Hematopoietic multipotent progenitor cell (in vitro differentiated cells): ENCODE results near the gene ZNF331. TPM values are rescaled to one million over a fixed set of nuclear protein-coding genes. Genes with fewer than 3 reads are reported as not detected.
"Not testable (repeated sequence)": the region's sequence is repeated elsewhere in the genome, so short reads cannot be mapped to it uniquely, and the experiment has no call there.

Experiments used
- DNase-seq, 3 donors: peaks; one replicate each; pipeline ENCODE4 v3.0.0-alpha.2; 2011 to 2015; ENCODE audit warnings: low read depth in 2 of 3, low spot score in 2 of 3
- total RNA-seq: library from RNA; depleted of rRNA; stranded (reverse); fragments of >200 nt; gene quantifications from one replicate; pipeline ENCODE4 v1.2.3, GENCODE V29; 2012

ZNF331 gene
- 12.4 TPM for total RNA-seq

DNA sequence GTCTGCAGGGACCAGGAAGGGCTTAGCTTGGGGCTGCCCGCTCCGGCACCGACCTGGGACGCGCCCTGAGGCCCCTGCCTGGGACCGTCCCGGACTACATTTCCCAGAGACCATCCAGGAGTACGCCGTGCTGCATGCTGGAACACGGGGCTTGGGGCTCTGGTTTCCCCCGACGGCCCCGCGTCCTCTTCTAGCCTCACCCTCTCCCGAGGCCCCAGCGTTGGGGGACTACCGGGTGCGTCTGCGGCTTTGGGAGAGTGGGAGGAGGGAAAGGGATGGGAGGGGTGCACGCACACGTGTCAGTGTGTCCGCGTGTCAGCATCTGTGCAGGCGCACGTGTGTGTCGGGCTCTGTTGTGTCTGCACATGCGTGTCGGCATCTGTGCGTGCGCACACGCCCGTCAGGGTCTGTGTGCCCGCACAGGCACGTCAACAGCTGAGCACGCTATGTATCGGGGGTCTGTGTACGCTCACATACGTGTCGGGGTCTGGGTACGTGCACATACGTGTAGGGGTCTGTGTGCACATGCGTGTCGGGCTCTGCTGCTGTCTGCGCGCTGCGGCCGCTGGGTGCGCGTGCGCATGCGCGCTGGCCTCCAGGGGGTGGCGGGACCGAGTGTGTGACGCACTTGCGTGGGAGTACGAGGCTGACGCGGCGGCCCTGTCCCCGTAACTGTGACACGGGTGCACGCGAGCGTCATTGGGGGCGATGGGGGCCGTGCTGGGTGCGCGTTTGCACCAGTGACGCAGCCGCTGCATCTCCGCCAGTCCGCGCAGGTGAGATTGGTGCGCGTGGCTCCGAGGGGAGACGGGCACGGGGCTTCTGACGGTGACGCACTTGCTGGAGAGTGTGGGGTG, at the start of gene ZNF331:
TSS of gene ZNF331 (plus strand) at position 625 of the 857 bp plus-strand sequence. CDS start 31,232 bp downstream, outside the sequence.
- peak; percentile 81 to 82 (median 82) for DNase-seq

DNA sequence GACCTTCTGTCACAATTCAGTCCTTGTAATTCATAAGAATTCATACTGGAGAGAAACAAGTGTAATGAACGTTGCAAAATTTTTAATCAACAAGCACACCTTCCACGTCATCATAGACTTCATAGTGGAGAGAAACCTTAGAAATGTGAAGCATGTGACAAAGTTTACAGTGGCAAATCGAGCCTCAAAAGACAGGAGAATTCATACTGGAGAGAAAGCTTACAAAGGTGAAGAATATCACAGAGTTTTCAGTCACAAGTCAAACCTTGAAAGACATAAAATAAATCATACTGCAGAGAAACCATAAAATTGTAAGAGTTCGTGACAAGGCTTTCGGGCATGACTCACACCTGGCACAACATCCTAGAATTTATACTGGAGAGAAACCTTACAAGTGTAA, 45.8 kb upstream of the ZNF331 start:
- DNase-seq: no peak

- not testable (repeated sequence) for DNase-seq
These were observed 40.5 kb upstream of the ZNF331 start for GRCh38 chr19:53497311-53498023.

- DNase-seq: not testable (repeated sequence)
These were observed 39.9 kb upstream of the ZNF331 start for GRCh38 chr19:53498024-53498395.

DNA sequence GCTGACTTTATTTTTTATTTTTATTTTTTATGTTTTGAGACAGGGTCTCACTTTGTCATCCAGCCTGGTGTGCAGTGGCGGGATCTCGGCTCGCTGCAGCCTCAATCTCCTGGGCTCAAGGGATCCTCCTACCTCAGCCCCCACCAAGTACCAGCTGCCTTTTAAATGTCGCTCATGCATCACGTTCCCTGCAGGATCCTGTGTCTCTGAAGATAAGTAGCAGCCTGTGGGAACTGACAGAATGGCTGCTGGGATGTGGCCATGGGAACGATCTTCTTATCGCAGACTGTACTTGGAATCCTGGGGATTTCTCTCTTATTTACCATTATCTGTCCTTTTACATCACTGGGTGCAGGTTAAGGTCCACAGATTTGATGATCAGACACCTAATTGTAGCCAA, 34.8 kb upstream of the ZNF331 start:
- DNase-seq: not testable (repeated sequence)

- DNase-seq: not testable (repeated sequence)
These were observed 34.1 kb upstream of the ZNF331 start for GRCh38 chr19:53503671-53504364.

GRCh38 chr19:53504365-53504703, 33.6 kb upstream of the ZNF331 start:
- DNase-seq: peak in 1 of 3 donors; percentile 15

- DNase-seq: no peak
These were observed 33.1 kb upstream of the ZNF331 start for GRCh38 chr19:53504885-53505284.

DNA sequence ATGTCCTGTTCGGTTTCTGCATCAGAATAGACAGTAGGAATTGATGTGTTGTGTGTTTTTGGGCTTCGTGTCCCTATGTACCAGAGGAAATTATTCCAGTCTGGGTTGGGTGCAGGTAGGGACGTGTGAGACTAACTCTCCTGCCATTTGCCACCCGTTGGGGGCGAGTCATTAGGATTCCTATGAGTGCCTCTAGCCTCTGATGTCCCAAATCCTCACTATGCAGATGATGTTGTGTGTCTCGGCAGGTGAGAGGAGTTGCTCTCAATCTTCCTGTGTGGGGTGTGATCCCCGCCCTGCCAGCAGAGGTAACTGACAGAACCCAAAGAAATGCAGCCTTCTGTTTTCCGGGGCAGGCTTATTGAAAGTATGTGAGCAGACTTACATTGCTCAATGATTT, 31.2 kb upstream of the ZNF331 start:
- no peak for DNase-seq

GRCh38 chr19:53507523-53508442, 30.2 kb upstream of the ZNF331 start:
- DNase-seq: no peak

DNA sequence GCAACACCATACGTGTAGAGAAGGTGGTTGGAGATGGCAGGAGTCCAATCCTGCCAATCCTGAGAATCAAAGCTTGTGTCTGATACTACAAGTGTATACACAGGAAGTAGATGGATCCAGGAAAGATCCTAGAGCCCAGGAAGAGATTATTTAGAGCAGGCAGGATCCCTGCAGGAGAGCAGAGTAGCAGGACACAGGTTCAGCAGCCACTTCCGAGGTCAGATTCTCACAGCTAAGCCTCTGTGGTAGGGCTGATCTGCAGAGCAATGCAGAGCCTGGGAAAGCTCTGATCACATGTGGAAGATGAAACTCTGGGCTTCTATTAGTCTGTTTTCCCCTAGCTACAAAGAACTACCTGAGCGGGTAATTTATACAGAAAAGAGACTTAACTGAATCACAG, 28.5 kb upstream of the ZNF331 start:
- no peak for DNase-seq

- no peak for DNase-seq
These were observed 28.1 kb upstream of the ZNF331 start for GRCh38 chr19:53509845-53510244.

DNA sequence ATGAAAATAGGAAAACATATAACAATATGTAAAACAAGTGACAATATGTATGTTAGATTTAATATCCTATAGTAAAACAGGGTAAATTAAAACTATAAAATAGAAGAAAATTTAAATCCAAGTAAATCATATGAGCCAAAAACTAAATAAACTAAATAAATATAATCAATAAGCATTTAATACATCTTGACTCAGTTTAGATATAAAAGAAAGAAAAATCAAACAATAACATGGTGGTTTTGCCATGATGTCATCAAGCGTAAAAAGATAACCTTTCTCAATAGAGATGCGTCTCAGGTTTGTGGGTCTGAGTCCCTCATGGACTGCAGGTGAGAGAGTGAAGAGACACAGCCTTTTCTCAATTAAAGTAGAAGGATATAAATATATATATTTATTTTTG, 26.6 kb upstream of the ZNF331 start:
- no peak for DNase-seq

- peak in 2 of 3 donors; percentile 65 to 84 for DNase-seq
These were observed 26.0 kb upstream of the ZNF331 start for GRCh38 chr19:53511933-53512374.

GRCh38 chr19:53515047-53515446, 22.9 kb upstream of the ZNF331 start:
- not testable (repeated sequence) for DNase-seq

DNA sequence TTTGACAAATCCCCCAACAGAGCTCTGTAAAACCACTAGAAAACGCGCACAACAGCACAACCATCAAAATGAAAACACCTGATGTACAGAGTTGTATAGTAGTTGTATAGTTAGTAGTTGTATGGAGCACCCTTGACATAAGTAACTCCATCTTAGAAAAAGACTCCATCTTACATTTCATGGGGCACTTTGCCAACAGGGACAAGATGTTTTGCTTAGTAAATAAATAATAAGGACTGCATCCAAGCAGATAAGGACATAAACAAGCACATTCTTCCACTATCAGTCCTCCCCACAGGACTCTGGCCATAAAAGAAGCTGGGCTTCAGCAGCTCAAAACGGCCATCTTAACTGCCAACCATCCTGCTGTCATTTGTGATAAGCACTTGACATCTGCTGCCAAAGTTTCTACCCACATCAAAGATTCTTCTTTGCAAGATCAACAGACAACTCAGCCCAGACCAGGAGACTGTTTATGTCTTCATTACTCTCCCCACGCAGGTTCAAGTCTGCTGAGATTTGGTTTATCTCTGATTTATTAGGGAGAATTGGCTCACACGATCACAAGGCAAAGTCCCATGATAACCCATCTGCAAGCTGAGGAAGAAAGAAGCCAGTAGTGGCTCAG, 20.7 kb upstream of the ZNF331 start:
- DNase-seq: no peak

GRCh38 chr19:53518121-53518520, 19.8 kb upstream of the ZNF331 start:
- no peak for DNase-seq

DNA sequence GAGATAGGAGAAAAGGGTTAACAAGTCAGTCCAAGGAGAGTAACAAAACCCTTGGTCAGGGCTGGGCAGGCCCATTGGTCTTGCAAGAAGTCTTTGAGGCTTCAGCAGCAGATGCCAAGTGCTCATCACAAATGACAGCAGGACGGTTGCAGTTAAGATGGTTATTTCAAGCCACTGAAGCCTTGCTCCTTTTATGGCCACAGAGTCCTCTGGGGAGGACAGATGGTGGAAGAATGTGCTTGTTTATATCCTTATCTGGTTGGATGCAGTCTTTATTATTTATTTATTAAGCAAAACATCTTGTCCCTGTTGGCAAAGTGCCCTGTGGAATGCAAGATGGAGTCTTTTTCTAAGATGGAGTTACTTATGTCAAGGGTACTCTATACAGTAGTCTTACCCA, 19.2 kb upstream of the ZNF331 start:
- DNase-seq: no peak

- no peak for DNase-seq
These were observed 18.5 kb upstream of the ZNF331 start for GRCh38 chr19:53519446-53519845.

DNA sequence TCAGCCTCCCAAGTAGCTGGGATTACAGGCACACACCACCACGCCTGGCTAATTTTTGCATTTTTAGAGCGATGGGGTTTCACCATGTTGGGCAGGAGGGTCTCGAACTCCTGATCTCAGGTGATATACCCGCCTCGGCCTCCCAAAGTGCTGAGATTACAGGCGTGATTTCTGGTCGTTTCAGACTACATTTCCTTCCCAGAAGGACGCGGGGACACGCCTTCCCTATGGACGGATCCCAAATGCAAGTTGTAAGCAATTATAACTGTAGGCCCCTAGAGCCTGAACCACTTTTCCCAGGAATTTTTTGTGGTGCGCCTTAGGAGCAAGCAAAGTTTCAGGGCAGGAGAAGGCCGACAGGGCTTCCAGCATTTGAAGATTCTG, 17.8 kb upstream of the ZNF331 start:
- DNase-seq: no peak
